Stimulated activated CD8-positive, alpha-beta memory T cell treated with anti-CD3 and anti-CD28 coated beads, Interleukin-7, amount 100 ng/mL, for 48 hours (primary cell): Measurements from ENCODE around the gene BET1.

ENCODE experiments used
- DNase-seq, 2 donors: peaks; one replicate each; pipeline ENCODE4 v3.0.0-alpha.2; 2020; ENCODE audit warnings: low read depth in 1 of 2; ENCODE audit errors: extremely low read depth in 1 of 2

Gene BET1

DNA sequence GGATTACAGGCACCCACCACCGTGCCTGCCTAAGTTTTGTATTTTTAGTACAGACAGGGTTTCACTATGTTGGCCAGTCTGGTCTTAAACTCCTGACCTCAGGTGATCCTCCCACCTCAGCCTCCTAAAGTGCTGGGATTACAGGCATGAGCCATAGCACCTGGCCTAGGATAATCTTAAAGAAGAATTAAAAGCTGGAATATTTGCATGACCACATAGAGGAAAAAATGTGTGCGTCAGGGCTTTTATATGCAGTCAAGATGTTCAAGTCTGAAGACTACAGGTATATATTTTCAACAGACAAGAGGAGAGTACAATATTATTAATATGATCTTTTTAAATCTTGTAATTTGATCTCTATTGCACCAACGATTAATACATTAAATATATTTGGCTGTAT is 43.2 kb downstream of the BET1 start:
- no peak for DNase-seq

DNA sequence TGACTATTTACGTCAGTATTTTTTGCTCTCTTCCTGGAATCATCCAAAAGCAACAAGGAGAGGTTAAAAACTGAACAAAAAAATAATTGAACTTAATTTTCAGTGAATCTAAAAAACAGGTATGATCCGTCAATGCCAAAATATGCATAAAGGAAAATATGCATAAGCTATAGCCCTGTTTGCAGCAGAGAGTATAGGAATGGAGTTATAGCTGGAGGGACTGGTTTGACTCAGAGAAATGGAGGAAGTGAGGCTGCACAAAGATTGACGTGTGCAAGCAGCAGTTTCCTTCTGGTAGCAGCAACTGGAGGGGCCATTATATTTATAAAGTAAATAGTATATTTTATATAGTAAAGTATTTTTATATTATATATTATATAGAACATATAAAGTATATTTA is 45.5 kb downstream of the BET1 start:
- no peak for DNase-seq

DNA sequence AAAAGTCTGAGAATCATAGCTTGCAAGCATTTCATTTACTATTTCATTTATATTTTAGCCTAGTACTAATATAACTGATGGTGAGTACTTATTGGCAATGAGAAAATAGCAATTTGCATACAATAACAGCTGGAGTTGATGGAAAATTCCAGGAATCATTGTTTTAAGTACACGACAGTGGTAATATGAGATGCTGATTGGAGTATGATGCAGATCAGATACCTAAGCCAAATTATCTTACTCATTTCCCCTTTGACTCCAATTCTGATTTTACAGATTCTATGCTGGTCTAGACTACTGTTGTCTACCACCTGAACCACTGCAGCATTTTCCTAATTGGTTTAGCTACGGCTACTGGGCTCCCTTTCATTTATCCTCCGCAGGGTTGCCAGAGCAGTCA is 45.9 kb downstream of the BET1 start:
- no peak for DNase-seq

DNA sequence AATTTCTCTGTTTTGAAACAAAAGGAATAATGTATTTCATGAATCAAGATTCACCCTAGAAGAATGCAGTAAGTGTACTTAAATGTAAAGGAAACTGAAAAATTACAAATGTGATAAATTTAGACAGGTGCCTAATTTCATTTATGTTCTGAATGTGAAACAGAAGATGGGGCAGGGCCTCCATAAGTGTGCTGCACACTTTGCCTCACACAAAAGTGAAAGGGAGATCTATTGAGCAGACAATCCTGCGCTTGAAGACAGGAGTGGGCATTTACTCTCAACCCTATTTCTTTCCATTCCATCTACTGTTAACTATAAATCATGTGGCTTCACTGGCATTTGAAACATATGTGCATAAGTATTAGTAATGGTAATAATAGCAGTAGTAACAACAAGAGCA is 46.4 kb downstream of the BET1 start:
- DNase-seq: no peak

DNA sequence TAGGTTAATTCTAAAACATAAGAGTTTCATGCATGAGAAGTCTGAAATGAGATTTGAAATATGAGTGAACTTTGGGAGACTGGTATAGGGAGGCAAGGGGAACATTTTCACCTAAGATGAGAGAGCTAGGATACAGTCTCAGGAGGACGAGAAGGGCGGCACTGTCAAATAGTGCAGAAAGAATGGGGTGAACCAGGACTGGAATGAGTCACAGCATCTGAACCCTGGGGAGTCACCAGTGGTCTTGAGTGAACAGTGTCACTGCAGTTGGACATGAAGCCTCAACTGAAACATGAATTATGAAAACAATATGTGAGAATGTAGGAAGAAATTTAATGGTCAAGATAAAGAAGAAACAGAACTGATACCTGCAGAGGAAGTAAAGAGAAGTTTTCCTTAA is 48.9 kb downstream of the BET1 start:
- no peak for DNase-seq

DNA sequence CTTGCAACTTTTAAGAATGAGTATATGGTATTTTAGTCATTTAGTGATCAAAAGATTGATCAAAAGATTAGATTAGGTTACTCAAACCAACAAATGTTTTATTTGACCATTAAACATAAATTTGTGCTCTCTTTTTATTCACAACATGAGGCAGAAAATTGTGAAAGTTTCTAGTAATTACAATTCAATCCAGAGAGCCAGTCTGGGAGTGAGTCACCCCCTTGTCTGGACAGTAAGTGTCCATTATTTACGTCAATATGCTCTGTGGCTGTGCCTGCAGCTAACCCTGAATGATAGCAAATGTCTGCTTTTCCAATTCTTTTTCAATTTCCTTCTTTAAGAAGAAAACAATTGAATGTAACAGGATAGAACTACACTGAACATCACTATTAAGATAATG is 54.7 kb downstream of the BET1 start:
- DNase-seq: no peak

DNA sequence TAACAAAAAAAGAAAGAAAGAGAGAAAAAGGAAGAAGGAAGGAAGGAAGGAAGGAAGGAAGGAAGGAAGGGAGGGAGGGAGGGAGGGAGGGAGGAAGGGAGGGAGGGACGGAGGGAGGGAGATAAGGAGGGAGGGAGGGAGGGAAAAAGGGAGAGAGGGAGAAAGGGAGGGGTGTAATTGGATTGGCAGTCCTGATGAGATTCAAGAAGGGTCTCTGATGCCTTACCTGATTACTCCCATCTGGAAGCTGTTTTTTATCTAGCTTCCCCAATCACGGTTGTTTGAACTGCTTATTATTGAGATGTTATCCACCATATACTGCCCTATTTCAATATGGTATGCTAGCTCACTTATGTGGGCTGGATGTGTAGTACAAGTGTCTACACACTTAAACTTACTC is 55.3 kb downstream of the BET1 start:
- no peak for DNase-seq

DNA sequence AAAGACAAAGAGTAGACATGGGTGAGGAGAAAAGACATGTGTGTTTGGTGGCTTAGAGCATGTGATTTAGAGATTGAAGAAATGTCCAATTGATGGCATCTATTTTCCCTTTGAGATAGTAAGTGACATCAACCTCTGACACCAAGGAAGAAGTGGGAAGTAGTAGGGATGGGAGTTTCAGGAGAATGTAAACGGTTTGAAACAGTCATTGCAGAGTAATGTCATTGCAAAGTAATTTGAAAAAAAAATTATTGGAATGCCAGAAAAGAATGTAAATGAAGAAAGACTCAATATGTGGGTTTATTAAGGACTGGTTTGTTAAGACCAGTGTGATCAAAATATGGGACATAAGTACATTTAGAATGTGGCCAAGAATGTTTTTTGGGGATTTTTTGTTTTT is 56.0 kb downstream of the BET1 start:
- no peak for DNase-seq

DNA sequence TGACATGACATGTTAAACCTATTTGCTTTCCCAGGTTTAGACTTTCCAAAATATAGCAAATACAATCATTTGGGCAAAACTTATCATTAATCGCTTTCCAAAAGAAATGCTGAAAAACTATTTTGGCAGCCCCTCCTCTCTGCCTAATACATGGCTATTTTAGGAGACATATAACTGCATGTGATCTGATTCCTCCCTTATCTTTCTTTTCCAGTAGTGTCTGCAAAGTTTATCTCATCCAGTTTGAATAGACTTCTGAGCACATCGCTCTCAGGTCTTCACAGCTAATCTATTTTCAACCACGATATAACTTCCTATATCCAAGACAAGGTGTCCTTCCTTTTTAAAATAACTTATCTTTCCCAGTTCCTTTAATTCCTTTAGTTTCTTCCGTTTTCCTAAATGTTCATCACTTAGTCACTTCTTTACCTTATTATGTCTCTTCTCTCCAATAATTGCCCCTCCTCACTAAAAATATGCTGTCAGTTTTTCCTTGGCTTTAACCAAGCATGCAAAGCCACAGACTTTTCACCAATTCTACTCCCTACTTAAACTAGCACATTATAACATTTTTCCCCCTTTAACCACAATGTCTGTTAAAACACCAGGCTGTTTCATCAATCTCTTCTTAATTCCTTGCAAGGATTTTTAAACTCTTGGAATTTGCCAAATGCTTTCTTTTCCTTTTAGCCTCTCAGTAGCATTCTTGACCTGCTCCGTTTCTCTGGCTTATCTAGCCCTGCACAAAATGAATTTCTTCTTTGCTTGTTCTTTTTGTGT is 58.2 kb downstream of the BET1 start:
- DNase-seq: no peak

DNA sequence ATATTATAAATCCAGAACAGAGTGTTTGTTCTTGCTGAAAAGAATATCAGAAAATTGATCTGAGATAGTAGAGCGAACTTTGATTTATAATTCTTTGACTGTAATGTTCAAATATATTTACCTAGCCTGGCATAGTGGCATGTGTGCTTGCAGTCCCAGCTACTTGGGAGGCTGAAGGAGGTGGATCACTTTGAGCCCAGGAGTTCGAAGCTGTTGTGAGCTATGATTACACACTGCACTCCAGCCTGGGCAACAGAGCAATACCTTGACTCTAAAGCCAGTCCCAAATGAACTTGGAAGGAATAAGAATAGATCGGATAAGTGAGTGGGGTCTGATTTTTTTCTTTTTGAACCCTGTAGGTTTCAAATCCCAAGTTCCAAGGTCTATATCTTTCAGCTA is 59.1 kb downstream of the BET1 start:
- no peak for DNase-seq

DNA sequence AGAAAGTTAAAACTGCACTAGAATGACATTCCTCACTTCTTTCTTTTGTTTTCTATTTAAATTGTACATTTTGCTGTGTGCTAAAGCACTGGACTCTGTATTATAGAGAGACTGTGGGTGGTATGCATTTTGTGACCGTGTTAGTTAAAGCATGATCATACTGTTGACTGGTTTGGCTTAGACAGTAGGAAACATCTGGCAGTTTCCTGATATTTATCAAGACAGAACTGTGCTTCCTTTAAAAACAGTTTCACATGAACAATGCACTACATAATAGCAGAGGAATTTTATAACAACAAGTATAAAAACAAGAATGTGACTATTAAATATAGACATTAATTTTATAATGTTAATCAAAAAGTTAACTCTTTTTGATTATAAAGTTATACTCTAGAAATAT is 59.5 kb downstream of the BET1 start:
- no peak for DNase-seq

DNA sequence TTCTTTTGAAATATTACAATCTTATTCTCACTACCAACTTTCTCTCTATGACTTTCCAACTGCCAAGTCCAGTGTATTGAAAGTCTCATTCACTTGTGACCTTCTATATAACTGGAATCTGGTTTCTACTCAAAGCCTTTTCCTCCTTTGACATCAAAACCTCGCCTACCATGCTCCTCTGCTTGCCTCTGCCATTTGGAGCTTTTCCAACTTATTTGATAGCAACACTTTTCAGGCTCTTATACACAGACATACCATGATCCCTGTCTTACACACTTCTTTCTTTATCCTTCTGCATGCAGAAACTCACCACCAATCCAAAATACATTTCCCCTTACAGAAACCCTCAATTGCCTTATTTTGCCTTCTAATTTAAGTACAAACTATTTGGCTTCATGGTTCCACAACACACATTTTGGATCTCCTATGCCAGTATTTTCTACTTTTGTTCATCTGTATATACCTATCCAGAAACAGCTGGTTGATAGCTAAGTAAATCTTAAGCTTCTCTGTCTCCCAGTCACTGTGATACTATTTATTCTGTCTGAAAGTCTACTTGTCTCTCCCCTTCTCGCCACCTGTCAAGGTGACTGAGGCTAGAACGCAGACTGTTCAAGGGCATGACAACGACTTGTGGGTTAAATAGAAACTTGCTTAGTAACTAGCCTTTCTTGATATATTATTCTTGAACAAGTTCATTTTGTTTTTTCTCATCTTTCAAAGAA is 60.2 kb downstream of the BET1 start:
- no peak for DNase-seq
